ENCODE results near the gene DHX29.

Gene DHX29

DNA sequence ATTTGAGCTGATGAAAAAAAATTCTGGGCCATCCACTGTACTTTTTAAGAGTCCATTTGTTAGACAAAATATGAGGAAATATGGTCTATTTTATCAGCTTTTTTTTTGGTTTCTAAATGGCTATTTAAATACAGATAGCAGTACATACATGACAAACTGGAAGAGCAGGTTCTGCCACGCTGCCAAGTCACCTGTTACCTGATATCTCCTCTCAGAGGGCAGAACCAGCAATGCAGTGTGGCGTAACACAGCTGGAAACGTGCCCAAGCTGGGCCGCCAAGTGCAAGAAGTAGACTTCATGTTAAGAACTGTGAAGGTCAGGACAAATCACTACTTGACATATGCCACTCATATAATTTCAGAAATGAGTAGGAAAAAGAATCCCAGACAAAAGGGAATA is 88.5 kb downstream of the DHX29 start:
- DNase-seq (ENCODE audit: insufficient read length, low spot score), result no peak
- FAIRE-seq, result no peak

DNA sequence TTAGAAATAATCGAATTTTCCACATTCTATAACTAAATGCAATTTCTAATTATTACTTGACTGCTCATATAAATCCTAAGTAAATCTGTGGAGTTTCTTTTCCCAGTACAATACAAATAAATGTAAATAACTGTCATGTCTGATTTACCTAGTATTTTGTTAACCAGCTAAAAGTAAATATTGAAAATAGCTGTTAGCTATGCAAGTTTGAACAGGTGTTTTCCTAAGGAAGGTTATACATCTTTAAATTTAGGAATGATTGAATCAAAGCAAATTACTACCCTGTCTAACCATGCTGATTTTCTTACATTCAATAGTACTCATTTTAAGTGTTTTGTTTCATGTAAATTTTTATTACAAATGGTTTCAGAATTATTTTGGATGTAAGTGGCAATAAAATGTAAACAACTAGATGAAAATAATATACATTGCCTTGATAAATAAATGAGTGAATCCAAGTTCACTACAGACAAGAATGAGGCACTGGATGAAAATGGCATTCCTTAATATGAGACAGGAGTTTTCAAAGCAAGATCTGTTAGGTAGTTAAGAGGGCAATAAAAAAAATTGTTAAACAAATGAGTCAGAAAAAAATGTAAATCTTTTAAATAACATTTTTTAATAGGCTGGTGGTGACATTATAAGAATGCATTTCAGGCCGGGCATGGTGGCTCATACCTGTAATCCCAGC is 96.2 kb downstream of the DHX29 start:
- no peak for FAIRE-seq
- no peak for DNase-seq (ENCODE audit: insufficient read length, low spot score)

Data from GM19239 (cell line).